Superior temporal gyrus (tissue), 1 donor: ENCODE data around the gene APBB1.

ENCODE experiments used
- DNase-seq: peaks from one replicate; pipeline ENCODE4 v3.0.0-alpha.2; 2016; ENCODE audit errors: extremely low spot score

The APBB1 gene

GRCh38 chr11:6351782-6352382, 67.0 kb downstream of the APBB1 start:
- no peak for DNase-seq

GRCh38 chr11:6350486-6350885, 68.4 kb downstream of the APBB1 start:
- DNase-seq = peak; percentile 42

DNA sequence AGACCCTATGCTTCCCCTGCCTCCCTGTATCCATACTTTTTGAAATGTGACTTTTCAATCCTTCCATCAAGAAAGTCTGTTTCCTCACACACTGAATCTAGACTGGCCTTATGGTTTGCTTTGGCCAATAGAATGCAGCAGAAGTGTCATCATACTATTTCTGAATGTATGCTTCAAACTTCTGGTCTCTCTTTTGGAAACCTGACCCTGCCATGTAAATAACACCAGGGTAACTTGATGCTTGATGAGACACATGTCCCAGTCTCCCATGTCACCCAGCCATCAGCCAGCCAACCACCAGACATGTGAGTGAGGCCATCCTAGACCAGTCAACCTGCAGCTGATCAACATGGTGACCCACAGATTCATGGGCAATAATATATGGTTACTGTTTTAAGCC, 68.9 kb downstream of the APBB1 start:
- no peak for DNase-seq

DNA sequence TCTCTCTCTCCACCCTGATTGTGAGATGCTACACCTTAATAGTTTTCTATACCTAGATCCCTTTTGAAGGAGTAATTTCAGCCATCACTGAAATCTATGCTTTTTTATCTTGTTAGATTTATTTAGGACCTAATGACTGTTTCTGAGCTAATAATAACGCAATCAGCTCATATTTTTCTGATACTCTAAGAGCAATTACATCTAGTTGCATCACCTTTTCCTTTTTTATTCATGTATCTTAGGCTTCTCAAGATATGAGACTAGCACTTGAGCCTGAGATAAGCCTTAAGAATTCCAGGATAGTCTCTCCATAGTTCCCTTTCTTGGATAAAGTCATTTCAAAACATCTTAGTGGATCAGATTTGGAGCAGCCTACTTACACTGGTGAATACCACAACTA, 73.5 kb downstream of the APBB1 start:
- no peak for DNase-seq
